ENCODE results near the gene ANTXR1. TPM values are rescaled to one million over a fixed set of nuclear protein-coding genes. Genes with fewer than 3 reads are reported as not detected.

Gene ANTXR1
- total RNA-seq, 3 donors from 2014 or later (not counting 1 experiment from before 2014, with no cell fraction given), result not detected

DNA sequence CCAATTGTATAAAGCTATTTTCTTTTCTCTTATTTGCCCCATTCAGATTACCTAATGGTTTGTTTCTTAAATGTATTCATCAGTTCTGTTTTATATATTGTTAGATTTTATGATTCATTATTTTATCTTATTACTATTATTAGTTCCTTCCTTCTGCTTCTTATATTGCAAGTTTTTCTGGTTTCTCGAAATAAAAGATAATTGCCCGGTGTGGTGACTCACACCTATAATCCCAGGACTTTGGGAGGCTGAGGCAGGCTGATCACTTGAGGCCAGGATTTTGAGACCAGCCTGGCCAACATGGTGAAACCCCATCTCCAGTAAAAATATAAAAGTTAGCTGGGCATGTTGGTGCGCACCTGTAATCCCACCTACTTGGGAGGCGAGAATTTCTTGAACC, 37.8 kb downstream of the ANTXR1 start:
- DNase-seq (no peak), ATAC-seq (no peak)
- TF ChIP-seq, protein P1, sequence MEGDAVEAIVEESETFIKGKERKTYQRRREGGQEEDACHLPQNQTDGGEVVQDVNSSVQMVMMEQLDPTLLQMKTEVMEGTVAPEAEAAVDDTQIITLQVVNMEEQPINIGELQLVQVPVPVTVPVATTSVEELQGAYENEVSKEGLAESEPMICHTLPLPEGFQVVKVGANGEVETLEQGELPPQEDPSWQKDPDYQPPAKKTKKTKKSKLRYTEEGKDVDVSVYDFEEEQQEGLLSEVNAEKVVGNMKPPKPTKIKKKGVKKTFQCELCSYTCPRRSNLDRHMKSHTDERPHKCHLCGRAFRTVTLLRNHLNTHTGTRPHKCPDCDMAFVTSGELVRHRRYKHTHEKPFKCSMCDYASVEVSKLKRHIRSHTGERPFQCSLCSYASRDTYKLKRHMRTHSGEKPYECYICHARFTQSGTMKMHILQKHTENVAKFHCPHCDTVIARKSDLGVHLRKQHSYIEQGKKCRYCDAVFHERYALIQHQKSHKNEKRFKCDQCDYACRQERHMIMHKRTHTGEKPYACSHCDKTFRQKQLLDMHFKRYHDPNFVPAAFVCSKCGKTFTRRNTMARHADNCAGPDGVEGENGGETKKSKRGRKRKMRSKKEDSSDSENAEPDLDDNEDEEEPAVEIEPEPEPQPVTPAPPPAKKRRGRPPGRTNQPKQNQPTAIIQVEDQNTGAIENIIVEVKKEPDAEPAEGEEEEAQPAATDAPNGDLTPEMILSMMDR (IDR thresholded peaks at IDR 0.05), result no peak
- Histone ChIP-seq H3K27me3 (ENCODE audit: control insufficient read depth, insufficient read depth, low read length) (no peaks in the 10 kb centered on the region), H3K9me3 (ENCODE audit: control insufficient read depth, insufficient read depth, low read length) (no peaks in the 10 kb centered on the region), H3K27ac (ENCODE audit: low read length) (no peak overlapping the region), H3K4me3 (ENCODE audit: low read length) (no peak overlapping the region), H3K4me1 (ENCODE audit: control insufficient read depth, insufficient read depth, low read length) (no peaks in the 10 kb centered on the region), H3K36me3 (ENCODE audit: control insufficient read depth, insufficient read depth, low read length) (no peaks in the 10 kb centered on the region)
- 91% methylated on average over 4 of the region's 4 CpGs for WGBS (ENCODE audit: insufficient coverage)
- intact Hi-C loops (cut with micrococcal nuclease), result no loop called here
- Mint-ChIP-seq H3K27ac (no peak overlapping the region), H3K4me1 (no peaks in the 10 kb centered on the region), H3K27me3 (ENCODE audit: low read depth in 2 of 2) (peaks cover 16 to 37% of the 10 kb centered on the region in 2 donors), H3K4me3 (no peak overlapping the region), H3K36me3 (no peaks in the 10 kb centered on the region), H3K9me3 (no peaks in the 10 kb centered on the region)

DNA sequence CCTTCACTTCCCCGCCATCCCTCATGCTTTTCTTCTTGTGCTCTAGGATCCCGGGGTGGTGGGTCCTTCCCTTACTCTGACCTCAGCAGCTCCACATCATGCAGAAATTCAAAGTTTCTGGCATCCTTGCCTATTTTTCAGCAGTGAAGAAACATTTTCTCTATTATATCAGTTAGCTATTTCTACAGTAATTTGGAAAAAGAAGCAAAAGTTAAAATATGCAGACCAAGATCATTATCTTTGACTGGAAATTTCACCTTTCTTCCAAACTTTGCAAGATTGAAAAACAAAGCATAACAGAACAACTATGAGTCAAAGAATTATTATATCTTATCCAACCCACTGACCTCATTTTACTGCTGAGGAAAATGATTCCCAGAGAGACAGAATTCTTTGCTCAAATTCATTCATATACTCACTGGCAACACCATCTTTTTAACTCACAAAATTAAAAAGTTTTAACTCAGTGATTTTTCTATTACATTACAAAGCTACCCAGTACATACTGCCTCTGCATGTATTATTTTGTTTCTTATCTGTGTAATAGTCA, 40.5 kb downstream of the ANTXR1 start:
- H3K36me3 Mint-ChIP-seq, result no peaks in the 10 kb centered on the region
- TF ChIP-seq, protein P1 (IDR thresholded peaks at IDR 0.05), result no peak
- no peaks in the 10 kb centered on the region for H3K9me3 ChIP-seq (ENCODE audit: control insufficient read depth, insufficient read depth, low read length)
- no peaks in the 10 kb centered on the region for H3K27me3 ChIP-seq (ENCODE audit: control insufficient read depth, insufficient read depth, low read length)
- H3K27me3 Mint-ChIP-seq (ENCODE audit: low read depth in 2 of 2), result peaks cover 26 to 48% of the 10 kb centered on the region in 2 donors
- no peaks in the 10 kb centered on the region for H3K9me3 Mint-ChIP-seq
- no peak overlapping the region for H3K4me3 ChIP-seq (ENCODE audit: low read length)
- ATAC-seq (no peak), DNase-seq (no peak)
- no peak overlapping the region for H3K27ac ChIP-seq (ENCODE audit: low read length)
- no peak overlapping the region for H3K4me3 Mint-ChIP-seq
- no peaks in the 10 kb centered on the region for H3K4me1 ChIP-seq (ENCODE audit: control insufficient read depth, insufficient read depth, low read length)
- H3K27ac Mint-ChIP-seq, result no peak overlapping the region
- intact Hi-C loops (cut with micrococcal nuclease), result no loop called here
- H3K4me1 Mint-ChIP-seq, result no peaks in the 10 kb centered on the region
- WGBS (ENCODE audit: insufficient coverage), result 95% methylated on average over 2 of the region's 2 CpGs
- no peaks in the 10 kb centered on the region for H3K36me3 ChIP-seq (ENCODE audit: control insufficient read depth, insufficient read depth, low read length)

DNA sequence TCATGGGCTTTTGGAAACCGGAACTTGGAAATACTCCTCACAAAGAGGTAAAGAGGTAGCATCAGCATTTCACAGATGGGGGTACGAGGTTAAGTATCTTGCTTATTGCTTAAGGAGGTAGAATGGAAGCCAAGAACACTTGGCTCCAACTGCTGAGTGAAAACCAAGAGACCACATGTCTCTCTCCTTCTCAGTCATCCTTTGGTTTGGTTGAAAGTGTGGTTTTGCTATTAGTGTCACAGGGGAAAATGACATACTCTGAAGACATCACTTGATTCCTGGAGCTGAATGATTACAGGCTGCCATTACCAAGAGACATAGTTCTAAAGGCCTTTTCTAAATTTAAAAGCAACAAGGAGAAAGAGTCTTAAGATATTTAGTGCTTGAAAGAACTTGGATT, 41.5 kb downstream of the ANTXR1 start:
- no peaks in the 10 kb centered on the region for H3K27me3 ChIP-seq (ENCODE audit: control insufficient read depth, insufficient read depth, low read length)
- Mint-ChIP-seq H3K27ac (no peak overlapping the region), H3K4me3 (no peak overlapping the region), H3K9me3 (no peaks in the 10 kb centered on the region), H3K36me3 (no peaks in the 10 kb centered on the region), H3K4me1 (no peaks in the 10 kb centered on the region), H3K27me3 (ENCODE audit: low read depth in 2 of 2) (peaks cover 27 to 56% of the 10 kb centered on the region in 2 donors)
- TF ChIP-seq, protein P1 (IDR thresholded peaks at IDR 0.05), result no peak
- ATAC-seq (no peak), DNase-seq (no peak)
- WGBS (ENCODE audit: insufficient coverage), result 100% methylated on average over 2 of the region's 2 CpGs
- no peaks in the 10 kb centered on the region for H3K4me1 ChIP-seq (ENCODE audit: control insufficient read depth, insufficient read depth, low read length)
- intact Hi-C loops (cut with micrococcal nuclease), result no loop called here
- no peak overlapping the region for H3K4me3 ChIP-seq (ENCODE audit: low read length)
- no peaks in the 10 kb centered on the region for H3K9me3 ChIP-seq (ENCODE audit: control insufficient read depth, insufficient read depth, low read length)
- no peak overlapping the region for H3K27ac ChIP-seq (ENCODE audit: low read length)
- H3K36me3 ChIP-seq (ENCODE audit: control insufficient read depth, insufficient read depth, low read length), result no peaks in the 10 kb centered on the region
